IMR-90 (cell line): ENCODE data around the gene RFC3. TPM values are rescaled to one million over a fixed set of nuclear protein-coding genes. Genes with fewer than 3 reads are reported as not detected.

ENCODE experiments used
- ATAC-seq: fragments of 200-7000 bp; cut with Tn5 transposase; 2 replicates; pipeline ENCODE4 v1.9.1; 2020; ENCODE audit warnings: low read depth, mild to moderate bottlenecking, moderate library complexity
- BruUV-seq: library from RNA; stranded (reverse); fragments of 400-500 nt; replicated peaks from 2 replicates; lab custom pipeline; 2021; lab: Mats Ljungman, UMichigan
- CTCF ChIA-PET: fragments of 300-600 bp; formaldehyde crosslinking; extraction: SDS; loops from one replicate; lab custom pipeline; 2021; ENCODE audit warnings: antibody characterized with exemption; lab: Yijun Ruan, JAX
- POLR2A ChIA-PET: fragments of 300-600 bp; sonication (Branson Sonifier 250); formaldehyde crosslinking; loops from one replicate; lab custom pipeline; 2022; ENCODE audit warnings: antibody characterized with exemption; ENCODE audit not compliant: unreplicated experiment; lab: Charles Lee
- DNase-seq: peaks from one replicate; pipeline ENCODE4 v3.0.0; 2013
- H2AFZ ChIP-seq: replicated peaks from 2 replicates; pipeline ENCODE3; 2013; ENCODE audit warnings: low read length, mild to moderate bottlenecking; ENCODE audit not compliant: poor library complexity
- H2AK5ac ChIP-seq: 2 replicates; pipeline ENCODE4 v1.6.1; 2013; ENCODE audit warnings: low read depth, low read length, inconsistent platforms
- H2AK9ac ChIP-seq: replicated peaks from 2 replicates; pipeline ENCODE3; 2013; ENCODE audit warnings: mild to moderate bottlenecking, low read depth, low read length, moderate library complexity; ENCODE audit not compliant: poor library complexity
- H2BK120ac ChIP-seq: 2 replicates; pipeline ENCODE4 v1.6.1; 2013; ENCODE audit warnings: low read depth, low read length, inconsistent platforms
- H2BK15ac ChIP-seq: 3 replicates; pipeline ENCODE4 v1.6.1; 2013; ENCODE audit warnings: low read depth, low read length, inconsistent platforms
- H2BK20ac ChIP-seq: 2 replicates; pipeline ENCODE4 v1.6.1; 2013; ENCODE audit warnings: low read depth, mild to moderate bottlenecking, inconsistent platforms, low read length, moderate library complexity
- H2BK5ac ChIP-seq: 2 replicates; pipeline ENCODE4 v1.6.1; 2013; ENCODE audit warnings: mild to moderate bottlenecking, low read depth, low read length, inconsistent platforms; ENCODE audit not compliant: poor library complexity, severe bottlenecking
- H3K14ac ChIP-seq: replicated peaks from 2 replicates; pipeline ENCODE4 v1.6.1; 2013; ENCODE audit warnings: low read depth, low read length, inconsistent platforms
- H3K18ac ChIP-seq: 2 replicates; pipeline ENCODE4 v1.6.1; 2013; ENCODE audit warnings: low read depth, low read length, control low read depth
- H3K23ac ChIP-seq: 2 replicates; pipeline ENCODE4 v1.6.1; 2013; ENCODE audit warnings: low read depth, low read length, inconsistent platforms
- H3K27ac ChIP-seq: 2 replicates; pipeline ENCODE4 v1.5.1; 2013; ENCODE audit warnings: mild to moderate bottlenecking, control low read depth, low read length; ENCODE audit not compliant: insufficient read depth
- H3K27me3 ChIP-seq: 2 replicates; pipeline ENCODE4 v1.6.1; 2013; ENCODE audit warnings: low read length; ENCODE audit not compliant: control insufficient read depth, insufficient read depth
- H3K36me3 ChIP-seq: 2 replicates; pipeline ENCODE4 v1.6.1; 2013; ENCODE audit warnings: low read length, mixed read lengths; ENCODE audit not compliant: control insufficient read depth, insufficient read depth
- H3K4ac ChIP-seq: 2 replicates; pipeline ENCODE4 v1.6.1; 2013; ENCODE audit warnings: low read depth, low read length, inconsistent platforms
- H3K4me1 ChIP-seq: 2 replicates; pipeline ENCODE4 v1.6.1; 2013; ENCODE audit warnings: low read length, mixed read lengths; ENCODE audit not compliant: control insufficient read depth, insufficient read depth
- H3K4me2 ChIP-seq: 2 replicates; pipeline ENCODE4 v1.6.1; 2013; ENCODE audit warnings: low read depth, mild to moderate bottlenecking, control low read depth, low read length, moderate library complexity
- H3K4me3 ChIP-seq: 2 replicates; pipeline ENCODE4 v1.5.1; 2013; ENCODE audit warnings: low read depth, mild to moderate bottlenecking, control low read depth, low read length, moderate library complexity; ENCODE audit not compliant: insufficient read depth
- H3K56ac ChIP-seq: 2 replicates; pipeline ENCODE4 v1.6.1; 2013; ENCODE audit warnings: low read length, inconsistent platforms; ENCODE audit not compliant: insufficient read depth; ENCODE audit errors: extremely low read depth
- H3K79me1 ChIP-seq, 2 experiments: 2 replicates each; pipeline ENCODE4 v1.6.1; 2013; ENCODE audit warnings: low read length in 2 of 2, inconsistent platforms in 1 of 2, low read depth in 1 of 2
- H3K9ac ChIP-seq: 2 replicates; pipeline ENCODE4 v1.6.1; 2013; ENCODE audit warnings: low read depth, low read length, control low read depth
- H3K9me1 ChIP-seq: 2 replicates; pipeline ENCODE4 v1.6.1; 2013; ENCODE audit warnings: low read length, inconsistent platforms; ENCODE audit not compliant: insufficient read depth
- H3K9me3 ChIP-seq: 2 replicates; pipeline ENCODE4 v1.6.1; 2013; ENCODE audit warnings: low read length; ENCODE audit not compliant: control insufficient read depth, insufficient read depth
- H4K20me1 ChIP-seq: 2 replicates; pipeline ENCODE4 v1.6.1; 2013; ENCODE audit warnings: low read length, inconsistent platforms; ENCODE audit not compliant: insufficient read depth
- H4K5ac ChIP-seq: 2 replicates; pipeline ENCODE4 v1.6.1; 2013; ENCODE audit warnings: mild to moderate bottlenecking, low read depth, low read length, control low read depth
- H4K8ac ChIP-seq, 2 experiments: 2 replicates each; pipeline ENCODE4 v1.6.1; 2013; ENCODE audit warnings: low read depth in 2 of 2, low read length in 2 of 2, control low read depth in 1 of 2, inconsistent platforms in 1 of 2
- H4K91ac ChIP-seq: 2 replicates; pipeline ENCODE4 v1.6.1; 2013; ENCODE audit warnings: low read depth, low read length, inconsistent platforms; ENCODE audit not compliant: insufficient read depth
- BHLHE40 ChIP-seq: fragments of 150-350 bp; IDR thresholded peaks from 2 replicates; pipeline ENCODE4 v1.6.1; 2016; ENCODE audit warnings: mild to moderate bottlenecking, low read depth, low read length
- MAFK ChIP-seq: IDR thresholded peaks from 2 replicates; pipeline ENCODE4 v1.6.1; 2012; ENCODE audit warnings: low read depth, low read length, improper control_type of control experiment
- MXI1 ChIP-seq: IDR thresholded peaks from 2 replicates; pipeline ENCODE4 v1.6.1; 2012; ENCODE audit warnings: low read depth, mild to moderate bottlenecking, low read length, moderate library complexity, borderline replicate concordance
- NFE2L2 ChIP-seq: fragments of 150-350 bp; IDR thresholded peaks from 2 replicates; pipeline ENCODE4 v1.6.1; 2016; ENCODE audit warnings: low read depth, mild to moderate bottlenecking, low read length
- WGBS, 2 experiments: methylation state at CpG; one replicate each; pipeline versions ENCODE4 v1.1.5 to v1.1.7; 2013; ENCODE audit warnings: missing lambda C conversion rate in 2 of 2; ENCODE audit not compliant: insufficient read length in 1 of 2; ENCODE audit errors: extremely low coverage in 2 of 2; 5-methylcytosine and 5-hydroxymethylcytosine counted together
- dilution Hi-C: fragments of 300-500 bp; cut with HindIII; formaldehyde crosslinking; loops from one replicate; pipeline ENCODE4 v1.14.3; 2018; ENCODE audit warnings: low sequenced_read_pairs; ENCODE audit not compliant: unreplicated experiment
- in situ Hi-C: fragments of 300-500 bp; cut with MboI; formaldehyde crosslinking; loops from 3 replicates; pipeline ENCODE4 v1.14.3; 2019; ENCODE audit warnings: low sequenced_read_pairs, inconsistent platforms, mixed read lengths
- intact Hi-C: fragments of 100-400 bp; cut with micrococcal nuclease; formaldehyde crosslinking; loops from 2 replicates; pipeline ENCODE4 v1.10.0; 2022
- polyA plus RNA-seq, 3 experiments: library from polyadenylated mRNA; depleted of rRNA; stranded (reverse); fragments of >200 nt; gene quantifications; 2 replicates each; pipeline ENCODE4 v1.2.3, GENCODE V29; 2012; ENCODE audit warnings: low replicate concordance in 1 of 3
- total RNA-seq: library from RNA; depleted of rRNA; stranded (reverse); fragments of >200 nt; gene quantifications from 2 replicates; pipeline ENCODE4 v1.2.3, GENCODE V29; 2012

The RFC3 gene
- total and polyA plus RNA-seq, 2 of the 4 experiments (the other 2 are of a cell fraction): 9.8 to 12.9 TPM

DNA sequence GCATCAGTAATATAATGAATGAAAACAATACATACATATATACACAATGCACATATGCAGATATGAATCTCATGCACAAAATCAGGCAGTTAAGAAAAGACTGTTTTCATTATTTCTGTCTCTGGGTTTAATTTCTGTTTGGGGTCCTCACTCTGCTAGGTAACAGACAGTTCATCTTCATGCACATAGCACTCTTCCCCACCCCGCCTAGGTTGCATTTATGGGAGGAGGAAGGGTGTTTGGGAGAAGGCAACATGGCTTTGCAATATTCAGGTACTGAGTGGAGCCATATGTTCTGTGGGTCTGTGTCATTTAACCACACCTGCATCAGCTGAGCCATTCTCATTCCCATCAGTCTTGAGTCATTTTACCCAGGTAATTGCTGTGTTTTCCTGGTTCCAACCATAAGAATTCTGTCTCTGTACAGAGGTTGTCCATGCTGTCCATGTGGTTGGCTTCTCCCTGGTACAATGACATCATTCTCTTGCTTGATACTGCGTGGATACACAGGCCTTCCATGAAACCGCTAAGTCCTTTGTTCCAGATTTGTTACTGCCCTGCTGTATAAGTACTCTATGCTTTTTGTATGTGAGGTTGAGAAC is 45.3 kb downstream of the RFC3 start:
- no peaks in the 10 kb centered on the region for H3K36me3 ChIP-seq
- H3K56ac ChIP-seq: no peak overlapping the region
- no peak overlapping the region for H2BK5ac ChIP-seq
- no peak overlapping the region for H3K18ac ChIP-seq
- DNase-seq: no peak
- no peaks in the 10 kb centered on the region; the same call in 1 of the 2 replicates for H3K9me1 ChIP-seq
- no peak overlapping the region for H2AK9ac ChIP-seq
- no peak for ATAC-seq
- no peak overlapping the region for H2BK15ac ChIP-seq
- BruUV-seq: no TSS peak
- H3K79me1 ChIP-seq: no peaks in the 10 kb centered on the region
- H3K27ac ChIP-seq: no peak overlapping the region
- H3K9ac ChIP-seq: no peak overlapping the region
- no peak overlapping the region for H3K14ac ChIP-seq
- H2BK20ac ChIP-seq: no peak overlapping the region
- H3K27me3 ChIP-seq: no peaks in the 10 kb centered on the region
- no peak overlapping the region for H3K4me3 ChIP-seq
- no peak overlapping the region for H4K8ac ChIP-seq
- H2AK5ac ChIP-seq: no peak overlapping the region
- H2AFZ ChIP-seq: no peak overlapping the region
- no peak overlapping the region for H3K4ac ChIP-seq
- POLR2A ChIA-PET: no interaction called here
- H3K4me2 ChIP-seq: no peak overlapping the region
- no CpG with 5 or more reads among the region's 3 CpGs for WGBS, 2 experiments
- TF ChIP-seq MAFK: no peak
- no peak for TF ChIP-seq MXI1
- TF ChIP-seq NFE2L2: no peak
- no peak for TF ChIP-seq BHLHE40
- H4K91ac ChIP-seq: no peak overlapping the region
- no peak overlapping the region for H3K23ac ChIP-seq
- in situ Hi-C loops: no loop called here
- intact Hi-C loops: no loop called here
- H4K5ac ChIP-seq: no peak overlapping the region
- H4K20me1 ChIP-seq: no peaks in the 10 kb centered on the region
- dilution Hi-C loops: no loop called here
- H2BK120ac ChIP-seq: no peak overlapping the region
- no peaks in the 10 kb centered on the region for H3K4me1 ChIP-seq
- CTCF ChIA-PET: no interaction called here
- no peaks in the 10 kb centered on the region for H3K9me3 ChIP-seq
